ENCODE results near the gene BBS4. TPM values are rescaled to one million over a fixed set of nuclear protein-coding genes. Genes with fewer than 3 reads are reported as not detected.
"Not testable (repeated sequence)": the region's sequence is repeated elsewhere in the genome, so short reads cannot be mapped to it uniquely, and the experiment has no call there.

Gene BBS4
- total and polyA plus RNA-seq, 2 of the 4 experiments (the other 2 are of a cell fraction): 15.8 to 21.0 TPM

DNA sequence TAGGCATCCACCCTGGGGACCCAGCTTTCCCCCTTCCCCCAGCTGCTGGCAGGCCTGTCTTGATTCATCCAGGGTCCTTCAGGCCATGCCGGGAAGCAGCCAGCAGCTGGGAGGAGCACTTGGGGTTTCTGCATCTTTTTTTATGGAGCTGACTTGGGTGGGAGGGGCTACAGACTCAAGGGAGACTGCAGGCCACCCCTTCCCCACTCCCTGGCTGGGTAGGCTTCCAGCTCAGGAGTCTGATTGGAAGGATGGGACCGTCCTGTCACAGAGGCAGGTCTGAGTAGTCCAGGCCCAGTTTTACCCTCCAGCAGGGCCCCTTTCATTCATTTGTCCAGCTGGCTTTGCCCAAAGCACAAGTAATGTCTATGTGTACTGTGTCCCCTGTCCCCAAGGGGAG is 43.7 kb upstream of the BBS4 start:
- H3K79me1 ChIP-seq (ENCODE audit: low read depth in 1 of 2, low read length in 2 of 2); H4K8ac ChIP-seq (ENCODE audit: low read depth in 2 of 2, low read length in 2 of 2); H3K14ac ChIP-seq (replicated peaks; ENCODE audit: low read depth, low read length); H3K4me2 ChIP-seq (ENCODE audit: low read depth, low read length); H4K20me1 ChIP-seq (ENCODE audit: insufficient read depth, low read length); H3K9me3 ChIP-seq (ENCODE audit: control insufficient read depth, insufficient read depth, low read length); H2BK20ac ChIP-seq (ENCODE audit: low read depth, low read length); H2BK15ac ChIP-seq (ENCODE audit: low read depth, low read length); H2AFZ ChIP-seq (replicated peaks; ENCODE audit: low read length, poor library complexity); H3K27me3 ChIP-seq (ENCODE audit: control insufficient read depth, insufficient read depth, low read length); CTCF ChIA-PET; BruUV-seq (replicated peaks); H2AK5ac ChIP-seq (ENCODE audit: low read depth, low read length); ATAC-seq (ENCODE audit: low read depth); H2AK9ac ChIP-seq (replicated peaks; ENCODE audit: low read depth, low read length, poor library complexity); POLR2A ChIA-PET (ENCODE audit: unreplicated experiment); H3K4ac ChIP-seq (ENCODE audit: low read depth, low read length); H4K5ac ChIP-seq (ENCODE audit: low read depth, low read length); intact Hi-C loops (cut with micrococcal nuclease); H3K9ac ChIP-seq (ENCODE audit: low read depth, low read length); H3K23ac ChIP-seq (ENCODE audit: low read depth, low read length); H3K36me3 ChIP-seq (ENCODE audit: control insufficient read depth, insufficient read depth, low read length); H2BK5ac ChIP-seq (ENCODE audit: low read depth, low read length, poor library complexity, severe bottlenecking); H3K27ac ChIP-seq (ENCODE audit: insufficient read depth, low read length); H4K91ac ChIP-seq (ENCODE audit: insufficient read depth, low read depth, low read length); dilution Hi-C loops (cut with HindIII; ENCODE audit: low sequenced_read_pairs, unreplicated experiment); H3K4me3 ChIP-seq (ENCODE audit: insufficient read depth, low read depth, low read length); H2BK120ac ChIP-seq (ENCODE audit: low read depth, low read length); H3K9me1 ChIP-seq (ENCODE audit: insufficient read depth, low read length); H3K56ac ChIP-seq (ENCODE audit: extremely low read depth, insufficient read depth, low read length); H3K4me1 ChIP-seq (ENCODE audit: control insufficient read depth, insufficient read depth, low read length); H3K18ac ChIP-seq (ENCODE audit: low read depth, low read length); DNase-seq: not testable (repeated sequence)
- in situ Hi-C loops (cut with MboI; ENCODE audit: low sequenced_read_pairs): loop anchor here (25.0 kb wide), 1 partner anchor 1470 kb away; no protein-coding TSS in a partner anchor
- no CpG with 5 or more reads among the region's 2 CpGs for WGBS, 2 experiments (ENCODE audit: extremely low coverage in 2 of 2, insufficient read length in 1 of 2)

GRCh38 chr15:72648631-72649253 is 37.3 kb upstream of the BBS4 start:
- in situ Hi-C loops (cut with MboI; ENCODE audit: low sequenced_read_pairs): loop anchor here (25.0 kb wide), 1 partner anchor 1464 kb away; no protein-coding TSS in a partner anchor
- H3K9me1 ChIP-seq (ENCODE audit: insufficient read depth, low read length); H2BK5ac ChIP-seq (ENCODE audit: low read depth, low read length, poor library complexity, severe bottlenecking); dilution Hi-C loops (cut with HindIII; ENCODE audit: low sequenced_read_pairs, unreplicated experiment); H2BK120ac ChIP-seq (ENCODE audit: low read depth, low read length); H2AK9ac ChIP-seq (replicated peaks; ENCODE audit: low read depth, low read length, poor library complexity); H3K27ac ChIP-seq (ENCODE audit: insufficient read depth, low read length); H3K4me1 ChIP-seq (ENCODE audit: control insufficient read depth, insufficient read depth, low read length); DNase-seq; H2BK20ac ChIP-seq (ENCODE audit: low read depth, low read length); CTCF ChIA-PET; intact Hi-C loops (cut with micrococcal nuclease); H3K79me1 ChIP-seq (ENCODE audit: low read depth in 1 of 2, low read length in 2 of 2); H3K4me2 ChIP-seq (ENCODE audit: low read depth, low read length); H3K27me3 ChIP-seq (ENCODE audit: control insufficient read depth, insufficient read depth, low read length); H2AK5ac ChIP-seq (ENCODE audit: low read depth, low read length); H3K56ac ChIP-seq (ENCODE audit: extremely low read depth, insufficient read depth, low read length); H4K91ac ChIP-seq (ENCODE audit: insufficient read depth, low read depth, low read length); H3K9ac ChIP-seq (ENCODE audit: low read depth, low read length); H3K9me3 ChIP-seq (ENCODE audit: control insufficient read depth, insufficient read depth, low read length); H3K14ac ChIP-seq (replicated peaks; ENCODE audit: low read depth, low read length); H4K8ac ChIP-seq (ENCODE audit: low read depth in 2 of 2, low read length in 2 of 2); H3K4me3 ChIP-seq (ENCODE audit: insufficient read depth, low read depth, low read length); BruUV-seq (replicated peaks); H2BK15ac ChIP-seq (ENCODE audit: low read depth, low read length); H4K5ac ChIP-seq (ENCODE audit: low read depth, low read length); H3K36me3 ChIP-seq (ENCODE audit: control insufficient read depth, insufficient read depth, low read length); H3K18ac ChIP-seq (ENCODE audit: low read depth, low read length); ATAC-seq (ENCODE audit: low read depth); H2AFZ ChIP-seq (replicated peaks; ENCODE audit: low read length, poor library complexity); H4K20me1 ChIP-seq (ENCODE audit: insufficient read depth, low read length); POLR2A ChIA-PET (ENCODE audit: unreplicated experiment); H3K23ac ChIP-seq (ENCODE audit: low read depth, low read length); H3K4ac ChIP-seq (ENCODE audit: low read depth, low read length): not testable (repeated sequence)
- no CpG with 5 or more reads among the region's 10 CpGs for WGBS, 2 experiments (ENCODE audit: extremely low coverage in 2 of 2, insufficient read length in 1 of 2)
